Measurements from ENCODE around the gene PDE11A.

GRCh38 chr2:177610813-177611212, 461.8 kb downstream of the PDE11A start:
- TF ChIP-seq CTCF (IDR thresholded peaks at IDR 0.05 in 2 of 3, conservative IDR thresholded peaks at IDR 0.05 in 1 of 3; ENCODE audit: borderline replicate concordance in 1 of 3, insufficient read depth in 1 of 3, low read depth in 2 of 3, low read length in 2 of 3) (no peak), JUND (IDR thresholded peaks at IDR 0.05) (no peak), REST (IDR thresholded peaks at IDR 0.05; ENCODE audit: low read depth) (no peak), EZH2 (IDR thresholded peaks at IDR 0.05) (no peak), POLR2A (IDR thresholded peaks at IDR 0.05; ENCODE audit: borderline replicate concordance, extremely low read depth, insufficient read depth, insufficient read length) (no peak), EZH2phosphoT487 (IDR thresholded peaks at IDR 0.05; ENCODE audit: borderline replicate concordance) (no peak), CEBPB (IDR thresholded peaks at IDR 0.05; ENCODE audit: low read depth) (no peak), ZFX (IDR thresholded peaks at IDR 0.05) (no peak), YY1 (IDR thresholded peaks at IDR 0.05; ENCODE audit: extremely low read depth, insufficient replicate concordance, low read depth, low read length) (no peak), EGR1 (IDR thresholded peaks at IDR 0.05; ENCODE audit: low read depth) (no peak), POLR2AphosphoS5 (IDR thresholded peaks at IDR 0.05; ENCODE audit: low read depth, low read length) (no peak), MAX (IDR thresholded peaks at IDR 0.05) (no peak)
